NCI-H2081 treated with DMSO at 0.1 percent for 48 hours (cell line): ENCODE results near the gene BCL7B.
"Not testable (repeated sequence)": the region's sequence is repeated elsewhere in the genome, so short reads cannot be mapped to it uniquely, and the experiment has no call there.

Experiments used
- DNase-seq: peaks from one replicate; lab custom pipeline; 2025; lab: John Stamatoyannopoulos, UW

BCL7B gene

GRCh38 chr7:73535918-73536317, 21.6 kb downstream of the BCL7B start:
- not testable (repeated sequence) for DNase-seq

- no peak for DNase-seq
These were observed 23.7 kb downstream of the BCL7B start for GRCh38 chr7:73533742-73534141.

GRCh38 chr7:73532224-73532623, 25.3 kb downstream of the BCL7B start:
- no peak for DNase-seq

- DNase-seq, result no peak
These were observed 26.7 kb downstream of the BCL7B start for GRCh38 chr7:73530800-73531199.

- peak; percentile 49 for DNase-seq
These were observed 30.3 kb downstream of the BCL7B start for GRCh38 chr7:73526896-73527821.

- DNase-seq, result not testable (repeated sequence)
These were observed 31.4 kb downstream of the BCL7B start for GRCh38 chr7:73526158-73526494.

- peak; percentile 88 for DNase-seq
These were observed 35.2 kb downstream of the BCL7B start, which contains the start of gene BAZ1B for GRCh38 chr7:73522105-73522872. Gene BAZ1B (minus strand): TSS chr7:73522293. CDS start chr7:73521933, 360 bp downstream.

- DNase-seq, result no peak
These were observed 35.8 kb downstream of the BCL7B start for GRCh38 chr7:73521636-73522104.

- no peak for DNase-seq
These were observed 36.5 kb downstream of the BCL7B start for GRCh38 chr7:73520673-73521635.

GRCh38 chr7:73519867-73520672, 37.4 kb downstream of the BCL7B start:
- no peak for DNase-seq

- no peak for DNase-seq
These were observed 39.0 kb downstream of the BCL7B start for GRCh38 chr7:73518470-73518869.

GRCh38 chr7:73517241-73517995, 40.1 kb downstream of the BCL7B start:
- DNase-seq, result no peak

- DNase-seq, result no peak
These were observed 42.3 kb downstream of the BCL7B start for GRCh38 chr7:73515178-73515577.

- DNase-seq, result no peak
These were observed 45.3 kb downstream of the BCL7B start for GRCh38 chr7:73512018-73512780.

- DNase-seq, result no peak
These were observed 48.0 kb downstream of the BCL7B start for GRCh38 chr7:73509463-73509862.

GRCh38 chr7:73507556-73507955, 49.9 kb downstream of the BCL7B start:
- DNase-seq, result no peak

GRCh38 chr7:73504920-73505319, 52.6 kb downstream of the BCL7B start:
- DNase-seq, result no peak

- DNase-seq, result no peak
These were observed 53.5 kb downstream of the BCL7B start for GRCh38 chr7:73504017-73504416.

GRCh38 chr7:73503229-73503628, 54.3 kb downstream of the BCL7B start:
- DNase-seq, result no peak
